Measurements from ENCODE around the gene GDF10. TPM values are rescaled to one million over a fixed set of nuclear protein-coding genes. Genes with fewer than 3 reads are reported as not detected.

Gene GDF10
- total RNA-seq, 1 experiment from 2014 or later: 0.24 TPM

DNA sequence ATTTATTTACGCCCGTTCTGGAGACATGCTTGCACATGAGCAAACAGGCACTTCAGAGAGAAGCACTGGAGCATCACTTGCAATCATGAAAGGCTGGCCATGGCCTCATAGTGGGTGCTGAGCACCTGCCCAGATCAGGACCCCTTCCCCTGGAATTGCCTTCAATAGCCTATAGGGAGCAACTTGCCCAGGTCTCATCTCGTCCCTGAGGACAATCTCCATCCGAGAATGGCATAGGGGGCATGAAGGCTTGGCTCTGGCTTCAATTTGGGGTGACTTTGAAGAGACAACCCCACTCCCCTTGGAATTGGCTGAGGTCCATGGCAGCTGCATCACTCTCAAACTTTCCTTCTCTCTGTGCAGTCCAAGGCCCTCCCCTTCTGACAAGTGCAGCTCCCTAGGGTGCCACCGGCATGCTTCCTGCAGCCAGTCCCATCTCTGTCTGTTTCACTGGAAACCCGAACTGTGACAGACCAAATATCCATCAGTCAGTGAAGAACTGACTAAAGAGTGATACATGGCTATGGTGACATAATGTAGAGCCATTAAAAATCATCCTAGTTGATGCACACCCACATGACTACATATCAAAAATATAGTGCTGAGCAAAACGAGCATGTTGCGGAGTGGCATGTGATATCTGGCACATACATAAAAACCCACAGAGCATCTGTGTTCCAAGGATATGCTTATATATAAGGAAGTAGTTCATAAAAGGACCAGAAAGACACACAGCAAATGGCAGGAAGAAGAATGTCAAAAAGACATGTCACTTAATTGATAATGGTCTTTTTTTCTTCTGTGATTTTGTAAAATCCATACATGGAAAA is 34.7 kb downstream of the GDF10 start:
- no peak overlapping the region for H3K27ac Mint-ChIP-seq
- ATAC-seq (no peak), DNase-seq (ENCODE audit: low spot score) (no peak)
- no peaks in the 10 kb centered on the region for H3K27me3 Mint-ChIP-seq (ENCODE audit: low read depth)
- H3K4me1 Mint-ChIP-seq: no peaks in the 10 kb centered on the region
- H3K9me3 Mint-ChIP-seq: no peaks in the 10 kb centered on the region
- CTCF ChIA-PET: no interaction called here
- no peak overlapping the region for H3K4me3 Mint-ChIP-seq
- no peaks in the 10 kb centered on the region for H3K36me3 Mint-ChIP-seq
- POLR2A ChIA-PET: no interaction called here
- TF ChIP-seq, protein P1, sequence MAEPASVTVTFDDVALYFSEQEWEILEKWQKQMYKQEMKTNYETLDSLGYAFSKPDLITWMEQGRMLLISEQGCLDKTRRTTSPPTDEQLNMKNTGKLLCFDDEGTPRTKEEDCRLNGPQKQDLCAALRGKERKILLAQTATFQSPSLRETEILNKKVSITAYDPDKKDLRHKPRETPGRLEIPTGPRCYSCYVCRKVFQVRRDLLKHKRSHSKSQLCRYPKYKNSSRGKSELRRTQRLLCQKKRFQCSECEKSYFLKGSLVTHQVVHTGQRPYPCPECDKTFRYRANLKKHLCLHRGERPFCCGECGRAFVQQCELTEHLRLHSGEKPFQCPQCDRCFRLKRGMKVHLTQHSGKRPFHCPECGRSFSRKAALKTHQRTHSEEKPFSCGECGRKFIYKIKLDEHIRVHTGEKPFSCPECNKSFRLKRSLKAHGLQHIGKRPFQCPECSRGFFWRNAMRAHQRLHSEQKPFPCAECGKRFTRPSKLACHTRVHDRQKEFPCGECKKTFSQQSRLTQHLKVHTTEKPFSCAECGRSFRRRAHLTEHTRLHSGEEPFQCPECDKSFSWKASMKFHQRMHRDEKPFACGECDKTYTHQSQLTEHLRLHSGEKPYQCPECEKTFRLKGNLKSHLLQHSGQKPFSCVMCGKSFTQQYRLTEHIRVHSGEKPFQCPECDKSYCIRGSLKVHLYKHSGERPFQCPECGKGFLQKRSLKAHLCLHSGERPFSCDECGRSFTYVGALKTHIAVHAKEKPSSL (CRISPR knock-in tag; conservative IDR thresholded peaks at IDR 0.05): no peak
- TF ChIP-seq, protein P2, sequence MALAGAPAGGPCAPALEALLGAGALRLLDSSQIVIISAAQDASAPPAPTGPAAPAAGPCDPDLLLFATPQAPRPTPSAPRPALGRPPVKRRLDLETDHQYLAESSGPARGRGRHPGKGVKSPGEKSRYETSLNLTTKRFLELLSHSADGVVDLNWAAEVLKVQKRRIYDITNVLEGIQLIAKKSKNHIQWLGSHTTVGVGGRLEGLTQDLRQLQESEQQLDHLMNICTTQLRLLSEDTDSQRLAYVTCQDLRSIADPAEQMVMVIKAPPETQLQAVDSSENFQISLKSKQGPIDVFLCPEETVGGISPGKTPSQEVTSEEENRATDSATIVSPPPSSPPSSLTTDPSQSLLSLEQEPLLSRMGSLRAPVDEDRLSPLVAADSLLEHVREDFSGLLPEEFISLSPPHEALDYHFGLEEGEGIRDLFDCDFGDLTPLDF (CRISPR knock-in tag; IDR thresholded peaks at IDR 0.05): no peak
- TF ChIP-seq ZNF232 (CRISPR knock-in tag; IDR thresholded peaks at IDR 0.05): no peak
- no peak for TF ChIP-seq CREM (CRISPR knock-in tag; IDR thresholded peaks at IDR 0.05)
- no peak for TF ChIP-seq OVOL2 (CRISPR knock-in tag; IDR thresholded peaks at IDR 0.05; ENCODE audit: borderline replicate concordance)
- no peak for TF ChIP-seq MYBL2 (CRISPR knock-in tag; IDR thresholded peaks at IDR 0.05)

DNA sequence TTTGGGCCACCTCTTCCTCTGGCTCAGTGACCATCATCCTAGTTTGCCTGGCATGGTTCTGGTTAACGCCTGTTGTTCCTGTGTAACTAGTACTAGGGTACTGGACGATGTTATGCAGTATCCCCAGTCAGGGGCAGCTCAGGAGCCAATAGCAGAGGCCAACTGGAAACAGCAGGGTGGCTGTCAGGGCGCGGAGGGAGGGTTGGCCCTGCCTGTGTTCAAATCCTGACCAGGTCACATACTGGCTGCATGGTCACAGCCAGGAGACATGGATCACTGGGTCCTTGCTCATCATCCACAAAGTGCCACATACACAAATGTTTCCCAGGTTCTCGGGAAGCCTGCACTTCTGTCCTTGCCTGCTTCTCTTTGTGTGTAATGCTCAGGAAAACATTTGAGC is 35.9 kb downstream of the GDF10 start:
- Mint-ChIP-seq H3K4me3 (no peak overlapping the region), H3K4me1 (peaks cover 3% of the 10 kb centered on the region), H3K27ac (no peak overlapping the region), H3K9me3 (no peaks in the 10 kb centered on the region), H3K36me3 (no peaks in the 10 kb centered on the region), H3K27me3 (ENCODE audit: low read depth) (no peaks in the 10 kb centered on the region)
- no peak for ATAC-seq
- ChIA-PET CTCF (no interaction called here), POLR2A (no interaction called here)
- no peak for DNase-seq (ENCODE audit: low spot score)
- TF ChIP-seq ZNF232 (CRISPR knock-in tag; IDR thresholded peaks at IDR 0.05): no peak
- TF ChIP-seq, protein P1 (CRISPR knock-in tag; conservative IDR thresholded peaks at IDR 0.05): no peak
- TF ChIP-seq TP53 (CRISPR knock-in tag; IDR thresholded peaks at IDR 0.05): no peak
- TF ChIP-seq, protein P3, sequence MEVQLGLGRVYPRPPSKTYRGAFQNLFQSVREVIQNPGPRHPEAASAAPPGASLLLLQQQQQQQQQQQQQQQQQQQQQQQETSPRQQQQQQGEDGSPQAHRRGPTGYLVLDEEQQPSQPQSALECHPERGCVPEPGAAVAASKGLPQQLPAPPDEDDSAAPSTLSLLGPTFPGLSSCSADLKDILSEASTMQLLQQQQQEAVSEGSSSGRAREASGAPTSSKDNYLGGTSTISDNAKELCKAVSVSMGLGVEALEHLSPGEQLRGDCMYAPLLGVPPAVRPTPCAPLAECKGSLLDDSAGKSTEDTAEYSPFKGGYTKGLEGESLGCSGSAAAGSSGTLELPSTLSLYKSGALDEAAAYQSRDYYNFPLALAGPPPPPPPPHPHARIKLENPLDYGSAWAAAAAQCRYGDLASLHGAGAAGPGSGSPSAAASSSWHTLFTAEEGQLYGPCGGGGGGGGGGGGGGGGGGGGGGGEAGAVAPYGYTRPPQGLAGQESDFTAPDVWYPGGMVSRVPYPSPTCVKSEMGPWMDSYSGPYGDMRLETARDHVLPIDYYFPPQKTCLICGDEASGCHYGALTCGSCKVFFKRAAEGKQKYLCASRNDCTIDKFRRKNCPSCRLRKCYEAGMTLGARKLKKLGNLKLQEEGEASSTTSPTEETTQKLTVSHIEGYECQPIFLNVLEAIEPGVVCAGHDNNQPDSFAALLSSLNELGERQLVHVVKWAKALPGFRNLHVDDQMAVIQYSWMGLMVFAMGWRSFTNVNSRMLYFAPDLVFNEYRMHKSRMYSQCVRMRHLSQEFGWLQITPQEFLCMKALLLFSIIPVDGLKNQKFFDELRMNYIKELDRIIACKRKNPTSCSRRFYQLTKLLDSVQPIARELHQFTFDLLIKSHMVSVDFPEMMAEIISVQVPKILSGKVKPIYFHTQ (CRISPR knock-in tag; IDR thresholded peaks at IDR 0.05): no peak
- TF ChIP-seq, protein P4, sequence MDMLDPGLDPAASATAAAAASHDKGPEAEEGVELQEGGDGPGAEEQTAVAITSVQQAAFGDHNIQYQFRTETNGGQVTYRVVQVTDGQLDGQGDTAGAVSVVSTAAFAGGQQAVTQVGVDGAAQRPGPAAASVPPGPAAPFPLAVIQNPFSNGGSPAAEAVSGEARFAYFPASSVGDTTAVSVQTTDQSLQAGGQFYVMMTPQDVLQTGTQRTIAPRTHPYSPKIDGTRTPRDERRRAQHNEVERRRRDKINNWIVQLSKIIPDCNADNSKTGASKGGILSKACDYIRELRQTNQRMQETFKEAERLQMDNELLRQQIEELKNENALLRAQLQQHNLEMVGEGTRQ (CRISPR knock-in tag; IDR thresholded peaks at IDR 0.05): no peak
- TF ChIP-seq, protein P5, sequence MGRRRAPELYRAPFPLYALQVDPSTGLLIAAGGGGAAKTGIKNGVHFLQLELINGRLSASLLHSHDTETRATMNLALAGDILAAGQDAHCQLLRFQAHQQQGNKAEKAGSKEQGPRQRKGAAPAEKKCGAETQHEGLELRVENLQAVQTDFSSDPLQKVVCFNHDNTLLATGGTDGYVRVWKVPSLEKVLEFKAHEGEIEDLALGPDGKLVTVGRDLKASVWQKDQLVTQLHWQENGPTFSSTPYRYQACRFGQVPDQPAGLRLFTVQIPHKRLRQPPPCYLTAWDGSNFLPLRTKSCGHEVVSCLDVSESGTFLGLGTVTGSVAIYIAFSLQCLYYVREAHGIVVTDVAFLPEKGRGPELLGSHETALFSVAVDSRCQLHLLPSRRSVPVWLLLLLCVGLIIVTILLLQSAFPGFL (CRISPR knock-in tag; IDR thresholded peaks at IDR 0.05; ENCODE audit: borderline replicate concordance): no peak
- TF ChIP-seq, protein P6, sequence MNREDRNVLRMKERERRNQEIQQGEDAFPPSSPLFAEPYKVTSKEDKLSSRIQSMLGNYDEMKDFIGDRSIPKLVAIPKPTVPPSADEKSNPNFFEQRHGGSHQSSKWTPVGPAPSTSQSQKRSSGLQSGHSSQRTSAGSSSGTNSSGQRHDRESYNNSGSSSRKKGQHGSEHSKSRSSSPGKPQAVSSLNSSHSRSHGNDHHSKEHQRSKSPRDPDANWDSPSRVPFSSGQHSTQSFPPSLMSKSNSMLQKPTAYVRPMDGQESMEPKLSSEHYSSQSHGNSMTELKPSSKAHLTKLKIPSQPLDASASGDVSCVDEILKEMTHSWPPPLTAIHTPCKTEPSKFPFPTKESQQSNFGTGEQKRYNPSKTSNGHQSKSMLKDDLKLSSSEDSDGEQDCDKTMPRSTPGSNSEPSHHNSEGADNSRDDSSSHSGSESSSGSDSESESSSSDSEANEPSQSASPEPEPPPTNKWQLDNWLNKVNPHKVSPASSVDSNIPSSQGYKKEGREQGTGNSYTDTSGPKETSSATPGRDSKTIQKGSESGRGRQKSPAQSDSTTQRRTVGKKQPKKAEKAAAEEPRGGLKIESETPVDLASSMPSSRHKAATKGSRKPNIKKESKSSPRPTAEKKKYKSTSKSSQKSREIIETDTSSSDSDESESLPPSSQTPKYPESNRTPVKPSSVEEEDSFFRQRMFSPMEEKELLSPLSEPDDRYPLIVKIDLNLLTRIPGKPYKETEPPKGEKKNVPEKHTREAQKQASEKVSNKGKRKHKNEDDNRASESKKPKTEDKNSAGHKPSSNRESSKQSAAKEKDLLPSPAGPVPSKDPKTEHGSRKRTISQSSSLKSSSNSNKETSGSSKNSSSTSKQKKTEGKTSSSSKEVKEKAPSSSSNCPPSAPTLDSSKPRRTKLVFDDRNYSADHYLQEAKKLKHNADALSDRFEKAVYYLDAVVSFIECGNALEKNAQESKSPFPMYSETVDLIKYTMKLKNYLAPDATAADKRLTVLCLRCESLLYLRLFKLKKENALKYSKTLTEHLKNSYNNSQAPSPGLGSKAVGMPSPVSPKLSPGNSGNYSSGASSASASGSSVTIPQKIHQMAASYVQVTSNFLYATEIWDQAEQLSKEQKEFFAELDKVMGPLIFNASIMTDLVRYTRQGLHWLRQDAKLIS (CRISPR knock-in tag; IDR thresholded peaks at IDR 0.05; ENCODE audit: borderline replicate concordance): no peak
- TF ChIP-seq ZNF121 (CRISPR knock-in tag; IDR thresholded peaks at IDR 0.05): no peak
- TF ChIP-seq ZNF416 (CRISPR knock-in tag; IDR thresholded peaks at IDR 0.05): no peak
- TF ChIP-seq, protein P7, sequence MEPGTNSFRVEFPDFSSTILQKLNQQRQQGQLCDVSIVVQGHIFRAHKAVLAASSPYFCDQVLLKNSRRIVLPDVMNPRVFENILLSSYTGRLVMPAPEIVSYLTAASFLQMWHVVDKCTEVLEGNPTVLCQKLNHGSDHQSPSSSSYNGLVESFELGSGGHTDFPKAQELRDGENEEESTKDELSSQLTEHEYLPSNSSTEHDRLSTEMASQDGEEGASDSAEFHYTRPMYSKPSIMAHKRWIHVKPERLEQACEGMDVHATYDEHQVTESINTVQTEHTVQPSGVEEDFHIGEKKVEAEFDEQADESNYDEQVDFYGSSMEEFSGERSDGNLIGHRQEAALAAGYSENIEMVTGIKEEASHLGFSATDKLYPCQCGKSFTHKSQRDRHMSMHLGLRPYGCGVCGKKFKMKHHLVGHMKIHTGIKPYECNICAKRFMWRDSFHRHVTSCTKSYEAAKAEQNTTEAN (CRISPR knock-in tag; IDR thresholded peaks at IDR 0.05): no peak
- no peak for TF ChIP-seq SMAD4 (CRISPR knock-in tag; IDR thresholded peaks at IDR 0.05)
- TF ChIP-seq IRF2 (CRISPR knock-in tag; IDR thresholded peaks at IDR 0.05; ENCODE audit: borderline replicate concordance, low read depth): no peak
- no peak for TF ChIP-seq ZNF263 (CRISPR knock-in tag; IDR thresholded peaks at IDR 0.05; ENCODE audit: low read depth)
- TF ChIP-seq GABPB1 (CRISPR knock-in tag; IDR thresholded peaks at IDR 0.05): no peak

Measured in WTC11 (cell line).